ENCODE results near the gene PLD1.
"Not testable (repeated sequence)": the region's sequence is repeated elsewhere in the genome, so short reads cannot be mapped to it uniquely, and the experiment has no call there.

The PLD1 gene

GRCh38 chr3:171564748-171565480 lies 245.4 kb downstream of the PLD1 start:
- DNase-seq (ENCODE audit: low read depth, low spot score), result no peak

- no peak for DNase-seq (ENCODE audit: low read depth, low spot score)
Observed at GRCh38 chr3:171563298-171563697, 247.0 kb downstream of the PLD1 start.

GRCh38 chr3:171562459-171562858 lies 247.8 kb downstream of the PLD1 start:
- not testable (repeated sequence) for DNase-seq (ENCODE audit: low read depth, low spot score)

- no peak for DNase-seq (ENCODE audit: low read depth, low spot score)
Observed at GRCh38 chr3:171561596-171562323, 248.5 kb downstream of the PLD1 start.

GRCh38 chr3:171559586-171559985 lies 250.7 kb downstream of the PLD1 start:
- DNase-seq (ENCODE audit: low read depth, low spot score), result no peak

GRCh38 chr3:171558188-171558696 lies 252.0 kb downstream of the PLD1 start:
- DNase-seq (ENCODE audit: low read depth, low spot score), result no peak

- DNase-seq (ENCODE audit: low read depth, low spot score), result no peak
Observed at GRCh38 chr3:171557173-171557572, 253.1 kb downstream of the PLD1 start.

- DNase-seq (ENCODE audit: low read depth, low spot score), result no peak
Observed at GRCh38 chr3:171556574-171557145, 253.6 kb downstream of the PLD1 start.

- no peak for DNase-seq (ENCODE audit: low read depth, low spot score)
Observed at GRCh38 chr3:171556148-171556547, 254.1 kb downstream of the PLD1 start.

- DNase-seq (ENCODE audit: low read depth, low spot score), result no peak
Observed at GRCh38 chr3:171553086-171553485, 257.2 kb downstream of the PLD1 start.

GRCh38 chr3:171552531-171552930 lies 257.8 kb downstream of the PLD1 start:
- no peak for DNase-seq (ENCODE audit: low read depth, low spot score)

- DNase-seq (ENCODE audit: low read depth, low spot score), result no peak
Observed at GRCh38 chr3:171551296-171551695, 259.0 kb downstream of the PLD1 start.

Measured in ELF-1 (cell line).